Stimulated activated CD4-positive, alpha-beta T cell treated with anti-CD3 and anti-CD28 coated beads, Interleukin-1b, Interleukin-23, amount 100 ng/mL, for 48 hours (primary cell): Measurements from ENCODE around the gene MRPL33.

Source experiments
- DNase-seq: peaks from one replicate; pipeline ENCODE4 v3.0.0-alpha.2; 2020

MRPL33 gene

DNA sequence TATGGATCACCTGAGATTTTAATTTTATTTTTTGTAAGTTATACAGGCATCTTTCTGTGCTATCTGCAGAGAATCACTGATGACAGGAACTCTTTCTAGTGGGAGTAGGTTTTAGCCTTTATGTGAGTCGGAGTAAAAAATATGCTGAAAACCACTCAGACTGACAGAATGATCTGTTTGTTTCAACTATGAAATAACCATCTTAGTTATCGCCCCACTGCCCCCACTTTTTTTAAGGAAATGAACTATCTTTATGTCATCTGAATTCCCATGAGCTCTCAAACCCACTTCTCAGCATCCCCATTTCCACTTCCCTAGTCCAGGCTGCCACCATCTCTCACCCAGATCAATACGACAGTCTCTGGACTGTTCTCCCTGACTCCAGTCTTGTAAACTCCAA, 38.9 kb downstream of the MRPL33 start:
- DNase-seq, result no peak

- DNase-seq, result no peak
These were observed 40.2 kb downstream of the MRPL33 start for GRCh38 chr2:27811768-27812167.

- no peak for DNase-seq
These were observed 43.2 kb downstream of the MRPL33 start for GRCh38 chr2:27814758-27815157.

GRCh38 chr2:27815860-27816438, 44.4 kb downstream of the MRPL33 start:
- DNase-seq, result no peak

- no peak for DNase-seq
These were observed 50.5 kb downstream of the MRPL33 start for GRCh38 chr2:27822049-27822448.

DNA sequence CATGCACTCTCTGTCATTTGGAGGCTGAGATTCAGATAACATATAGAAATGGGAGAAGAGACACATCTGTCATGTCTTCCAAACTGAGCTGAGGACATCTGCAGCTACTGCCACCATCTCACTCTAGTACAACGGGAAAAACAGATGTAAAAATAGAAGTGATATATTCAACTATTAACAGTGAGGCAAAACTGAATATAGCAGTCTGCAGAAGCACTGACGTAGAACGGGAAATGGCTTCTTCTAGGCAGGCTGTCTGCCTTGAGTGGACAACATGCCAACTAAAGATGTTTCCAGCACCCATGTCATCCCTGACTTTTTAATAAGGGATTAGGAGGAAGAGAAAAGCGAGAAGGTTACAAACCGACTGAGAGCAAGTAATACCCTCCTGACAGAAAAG, 51.6 kb downstream of the MRPL33 start:
- DNase-seq, result no peak

- no peak for DNase-seq
These were observed 52.0 kb downstream of the MRPL33 start for GRCh38 chr2:27823569-27823968.

- no peak for DNase-seq
These were observed 52.9 kb downstream of the MRPL33 start for GRCh38 chr2:27824401-27824800.

- no peak for DNase-seq
These were observed 56.8 kb downstream of the MRPL33 start for GRCh38 chr2:27828305-27828704.
